Thoracic aorta (tissue), 2 donors: ENCODE measurements around the gene HMG20B. TPM values are rescaled to one million over a fixed set of nuclear protein-coding genes. Genes with fewer than 3 reads are reported as not detected.

Experiments
- ATAC-seq: fragments of 150-250 bp; one replicate; pipeline ENCODE4 v1.8.0; 2017; ENCODE audit warnings: low read depth; ENCODE audit not compliant: insufficient number of reproducible peaks, low FRiP score
- DNase-seq: peaks from one replicate; pipeline ENCODE4 v3.0.0-alpha.2; 2020; ENCODE audit warnings: low spot score
- H3K27ac ChIP-seq, 2 donors: fragments of 200-600 bp; sonication (generic); 1 replicate in 1 of 2; 2 replicates in 1 of 2; pipeline ENCODE4 v1.5.1; 2016; ENCODE audit warnings: mild to moderate bottlenecking in 2 of 2, moderate library complexity in 2 of 2
- H3K27me3 ChIP-seq: fragments of 200-600 bp; sonication (generic); replicated peaks from 2 replicates; pipeline ENCODE4 v1.6.0; 2016; ENCODE audit warnings: mild to moderate bottlenecking; ENCODE audit not compliant: insufficient read depth
- H3K36me3 ChIP-seq: fragments of 200-600 bp; sonication (generic); one replicate; pipeline ENCODE4 v1.5.1; 2016
- H3K4me1 ChIP-seq, 2 donors: fragments of 200-600 bp; sonication (generic); 1 replicate in 1 of 2; 2 replicates in 1 of 2; pipeline versions ENCODE4 v1.5.1 to v1.6.0; 2016; ENCODE audit warnings: low read depth in 2 of 2, mild to moderate bottlenecking in 1 of 2; ENCODE audit not compliant: control insufficient read depth in 1 of 2
- H3K4me3 ChIP-seq: fragments of 200-600 bp; sonication (generic); 2 replicates; pipeline ENCODE4 v1.5.1; 2016; ENCODE audit warnings: mild to moderate bottlenecking
- H3K9me3 ChIP-seq: fragments of 200-600 bp; sonication (generic); 2 replicates; pipeline ENCODE4 v1.5.1; 2016
- total RNA-seq, 2 donors: library from RNA; depleted of rRNA; stranded (reverse); fragments of >200 nt; gene quantifications; one replicate each; pipeline versions ENCODE4 v1.1.0 to v1.2.3, GENCODE V29; 2016
- TF ChIP-seq, protein P1 (sequence below): fragments of 200-600 bp; sonication (generic); IDR thresholded peaks from one replicate; pipeline ENCODE4 v1.5.1; 2019; ENCODE audit warnings: antibody characterized with exemption

HMG20B gene
- total RNA-seq, 2 donors from 2014 or later: 90.8 to 120 TPM

DNA sequence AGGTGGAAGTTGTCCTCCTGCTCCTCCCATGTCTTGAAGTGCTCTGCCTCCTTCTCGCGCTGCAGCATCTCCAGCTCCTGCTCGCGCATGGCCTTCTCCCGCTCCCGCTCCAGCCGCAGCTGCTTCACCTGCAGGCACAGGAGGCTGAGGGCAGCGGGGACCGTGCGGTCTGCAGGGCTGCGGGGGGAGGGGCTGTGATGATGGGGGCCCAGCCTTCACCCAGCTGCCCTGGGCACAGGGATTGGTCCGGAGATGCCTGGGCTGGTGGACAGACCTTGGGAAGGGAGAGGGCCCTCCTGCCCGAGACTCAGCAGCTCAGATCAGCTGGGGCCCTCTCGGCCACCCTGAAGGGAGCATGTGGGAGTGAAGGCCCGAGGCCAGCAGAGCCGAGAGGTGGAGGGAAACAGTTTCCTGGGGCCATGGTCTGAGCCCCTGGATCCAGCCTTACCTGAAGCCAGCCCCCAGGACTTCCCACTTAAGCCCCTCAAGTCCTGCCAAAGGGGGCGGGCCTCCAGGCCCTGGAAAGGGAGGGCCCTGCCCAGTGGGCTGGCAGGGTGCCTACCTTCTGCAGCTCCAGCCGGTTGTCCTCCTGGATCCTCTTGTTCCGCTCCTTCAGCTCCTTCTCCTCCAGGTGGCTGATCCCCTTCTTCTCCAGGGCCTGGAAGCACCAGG, 47.5 kb downstream of the HMG20B start:
- no peaks in the 10 kb centered on the region for H3K9me3 ChIP-seq
- TF ChIP-seq, protein P1, sequence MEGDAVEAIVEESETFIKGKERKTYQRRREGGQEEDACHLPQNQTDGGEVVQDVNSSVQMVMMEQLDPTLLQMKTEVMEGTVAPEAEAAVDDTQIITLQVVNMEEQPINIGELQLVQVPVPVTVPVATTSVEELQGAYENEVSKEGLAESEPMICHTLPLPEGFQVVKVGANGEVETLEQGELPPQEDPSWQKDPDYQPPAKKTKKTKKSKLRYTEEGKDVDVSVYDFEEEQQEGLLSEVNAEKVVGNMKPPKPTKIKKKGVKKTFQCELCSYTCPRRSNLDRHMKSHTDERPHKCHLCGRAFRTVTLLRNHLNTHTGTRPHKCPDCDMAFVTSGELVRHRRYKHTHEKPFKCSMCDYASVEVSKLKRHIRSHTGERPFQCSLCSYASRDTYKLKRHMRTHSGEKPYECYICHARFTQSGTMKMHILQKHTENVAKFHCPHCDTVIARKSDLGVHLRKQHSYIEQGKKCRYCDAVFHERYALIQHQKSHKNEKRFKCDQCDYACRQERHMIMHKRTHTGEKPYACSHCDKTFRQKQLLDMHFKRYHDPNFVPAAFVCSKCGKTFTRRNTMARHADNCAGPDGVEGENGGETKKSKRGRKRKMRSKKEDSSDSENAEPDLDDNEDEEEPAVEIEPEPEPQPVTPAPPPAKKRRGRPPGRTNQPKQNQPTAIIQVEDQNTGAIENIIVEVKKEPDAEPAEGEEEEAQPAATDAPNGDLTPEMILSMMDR: no peak
- H3K4me1 ChIP-seq: peaks cover 9 to 19% of the 10 kb centered on the region in 2 donors
- DNase-seq: no peak
- ATAC-seq: no peak
- no peaks in the 10 kb centered on the region for H3K27me3 ChIP-seq
- H3K36me3 ChIP-seq: peaks cover 18% of the 10 kb centered on the region
- H3K27ac ChIP-seq: no peak overlapping the region
- H3K4me3 ChIP-seq: no peak overlapping the region

DNA sequence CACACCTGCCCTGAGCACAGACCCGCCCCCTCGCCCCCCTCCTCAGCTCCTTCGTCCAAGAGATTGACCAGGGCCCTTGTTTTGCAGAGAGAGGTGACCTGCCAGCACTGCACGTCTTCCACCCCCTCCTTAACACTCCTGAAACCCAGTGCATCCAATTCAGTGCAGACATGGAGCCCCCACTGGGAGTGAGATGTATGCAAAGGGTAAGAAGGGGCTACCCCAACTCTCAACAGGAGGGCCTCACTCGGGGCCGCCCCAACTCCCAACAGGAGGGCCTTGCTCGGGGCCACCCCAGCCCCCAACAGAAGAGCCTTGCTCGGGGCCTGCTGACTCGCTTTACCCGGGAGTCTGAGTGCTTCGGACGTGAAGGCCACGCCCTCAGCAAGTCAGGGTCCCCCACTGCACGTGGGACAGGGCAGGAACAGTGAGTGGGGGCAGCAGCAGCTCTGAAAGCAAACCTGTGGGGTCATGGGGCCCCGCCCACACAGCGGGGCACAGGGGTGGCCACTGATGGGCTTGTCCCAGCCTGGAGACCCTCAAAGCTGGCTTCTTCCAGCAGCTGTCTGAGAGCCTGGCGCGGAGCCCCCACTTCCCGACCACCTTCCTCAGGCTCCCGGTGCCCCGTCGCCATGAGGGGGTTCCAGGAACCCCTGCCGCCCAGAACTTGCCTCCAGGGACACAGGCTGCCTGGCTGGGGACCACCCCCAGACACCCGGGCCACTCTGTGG, 48.2 kb downstream of the HMG20B start:
- no peak overlapping the region for H3K27ac ChIP-seq
- TF ChIP-seq, protein P1: no peak
- H3K36me3 ChIP-seq: peaks cover 16% of the 10 kb centered on the region
- H3K27me3 ChIP-seq: no peaks in the 10 kb centered on the region
- H3K9me3 ChIP-seq: no peaks in the 10 kb centered on the region
- no peak for DNase-seq
- peaks cover 15 to 26% of the 10 kb centered on the region in 2 donors for H3K4me1 ChIP-seq
- H3K4me3 ChIP-seq: no peak overlapping the region
- no peak for ATAC-seq

DNA sequence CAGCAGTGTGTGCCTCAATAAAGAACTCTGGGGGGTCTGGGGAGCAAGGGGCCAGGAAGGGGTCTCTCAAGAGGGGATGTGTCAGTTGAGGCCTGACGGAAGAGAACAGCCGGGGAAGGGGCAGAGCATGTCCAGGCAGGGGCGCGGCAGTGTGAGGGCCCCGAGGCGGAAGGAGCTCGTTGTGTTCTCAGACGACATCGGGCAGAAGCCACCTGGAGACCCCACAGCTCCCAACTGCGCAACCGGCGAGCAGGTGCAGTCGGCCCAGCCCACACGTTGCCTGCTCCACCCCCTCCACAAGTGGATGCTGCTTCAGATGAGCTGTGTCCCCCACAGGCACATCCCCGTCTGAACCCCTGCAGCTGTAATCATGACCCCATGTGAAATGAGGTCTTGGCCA, 48.9 kb downstream of the HMG20B start:
- DNase-seq (no peak), ATAC-seq (no peak)
- Histone ChIP-seq H3K4me1 (peaks cover 15 to 29% of the 10 kb centered on the region in 2 donors), H3K27ac (no peak overlapping the region), H3K36me3 (peaks cover 16% of the 10 kb centered on the region), H3K9me3 (no peaks in the 10 kb centered on the region), H3K27me3 (no peaks in the 10 kb centered on the region), H3K4me3 (no peak overlapping the region)
- TF ChIP-seq, protein P1: no peak

GRCh38 chr19:3622224-3622623, 49.5 kb downstream of the HMG20B start:
- TF ChIP-seq, protein P1: no peak
- H3K4me1 ChIP-seq: peaks cover 15 to 31% of the 10 kb centered on the region in 2 donors
- H3K36me3 ChIP-seq: peaks cover 16% of the 10 kb centered on the region

GRCh38 chr19:3623716-3624115, 51.0 kb downstream of the HMG20B start:
- Histone ChIP-seq H3K27ac (no peak overlapping the region), H3K4me3 (no peak overlapping the region), H3K4me1 (peaks cover 12 to 31% of the 10 kb centered on the region in 2 donors), H3K9me3 (no peaks in the 10 kb centered on the region), H3K36me3 (peaks cover 16% of the 10 kb centered on the region), H3K27me3 (no peaks in the 10 kb centered on the region)
- DNase-seq (no peak), ATAC-seq (no peak)
- TF ChIP-seq, protein P1: no peak

More at GRCh38 chr19:3622224-3622623, 49.5 kb downstream of the HMG20B start:
- H3K27ac ChIP-seq: no peak overlapping the region
- H3K4me3 ChIP-seq: no peak overlapping the region
- H3K27me3 ChIP-seq: no peaks in the 10 kb centered on the region
- H3K9me3 ChIP-seq: no peaks in the 10 kb centered on the region
- DNase-seq (no peak), ATAC-seq (no peak)
